DND-41 (cell line): ENCODE measurements around the gene TOMM40L.

ENCODE experiments used
- ATAC-seq: fragments of 200-7000 bp; cut with Tn5 transposase; 3 replicates; pipeline ENCODE4 v1.9.1; 2021; ENCODE audit warnings: low read depth; ENCODE audit not compliant: insufficient read depth
- DNase-seq: peaks from one replicate; pipeline ENCODE4 v3.0.0-alpha.2; 2020
- H2AFZ ChIP-seq: 2 replicates; pipeline ENCODE4 v1.6.0; 2012; ENCODE audit warnings: low read depth, low read length
- H3K27ac ChIP-seq: 2 replicates; pipeline ENCODE4 v1.5.1; 2012; ENCODE audit warnings: low read length, inconsistent platforms
- H3K27me3 ChIP-seq: fragments of 200-600 bp; sonication (generic); 2 replicates; pipeline ENCODE4 v1.6.0; 2012; ENCODE audit warnings: low read length, mild to moderate bottlenecking, inconsistent platforms; ENCODE audit not compliant: insufficient read depth, poor library complexity
- H3K36me3 ChIP-seq: 2 replicates; pipeline ENCODE4 v1.5.1; 2012; ENCODE audit warnings: low read length, inconsistent platforms; ENCODE audit not compliant: insufficient read depth
- H3K4me1 ChIP-seq: 2 replicates; pipeline ENCODE4 v1.5.1; 2012; ENCODE audit warnings: mild to moderate bottlenecking, low read length; ENCODE audit not compliant: insufficient read depth
- H3K4me2 ChIP-seq: 2 replicates; pipeline ENCODE4 v1.6.0; 2012; ENCODE audit warnings: mild to moderate bottlenecking, moderate library complexity, low read length, inconsistent platforms; ENCODE audit not compliant: insufficient read depth
- H3K4me3 ChIP-seq, 2 experiments: fragments of 200-600 bp in 1 of 2; shearing (Covaris generic) in 1 of 2; 2 replicates each; pipeline ENCODE4 v1.5.1; 2012 to 2016; ENCODE audit warnings: inconsistent platforms in 2 of 2, low read length in 2 of 2, mild to moderate bottlenecking in 2 of 2, low read depth in 1 of 2, moderate library complexity in 1 of 2
- H3K79me2 ChIP-seq: 2 replicates; pipeline ENCODE4 v1.6.0; 2012; ENCODE audit warnings: low read length, inconsistent platforms; ENCODE audit not compliant: insufficient read depth
- H3K9ac ChIP-seq: 2 replicates; pipeline ENCODE4 v1.6.0; 2012; ENCODE audit warnings: low read depth, mild to moderate bottlenecking, inconsistent platforms, low read length, moderate library complexity
- H3K9me3 ChIP-seq: 2 replicates; pipeline ENCODE4 v1.5.1; 2012; ENCODE audit warnings: low read length, moderate library complexity, mild to moderate bottlenecking, inconsistent platforms; ENCODE audit not compliant: insufficient read depth, severe bottlenecking
- H4K20me1 ChIP-seq: 2 replicates; pipeline ENCODE4 v1.6.0; 2012; ENCODE audit warnings: low read length; ENCODE audit not compliant: insufficient read depth
- CTCF ChIP-seq: IDR thresholded peaks from 2 replicates; pipeline ENCODE4 v1.5.1; 2012; ENCODE audit warnings: borderline replicate concordance, low read length, moderate library complexity, mild to moderate bottlenecking; ENCODE audit not compliant: poor library complexity, severe bottlenecking; ENCODE audit errors: extremely low read depth
- EZH2 ChIP-seq: IDR thresholded peaks from 3 replicates; pipeline ENCODE4 v1.6.1; 2012; ENCODE audit warnings: borderline replicate concordance, low read depth, mild to moderate bottlenecking, moderate library complexity, low read length, inconsistent platforms; ENCODE audit not compliant: severe bottlenecking

Gene TOMM40L

GRCh38 chr1:161185282-161185682 lies 40.6 kb upstream of the TOMM40L start:
- Histone ChIP-seq H3K27ac (peak overlapping the region; percentile 58), H3K4me1 (peaks cover 16% of the 10 kb centered on the region), H2AFZ (peak overlapping the region; percentile 16; the same call in 1 of the 2 replicates), H3K27me3 (no peaks in the 10 kb centered on the region), H3K36me3 (no peaks in the 10 kb centered on the region), H3K79me2 (no peaks in the 10 kb centered on the region), H3K9me3 (no peaks in the 10 kb centered on the region), H3K4me2 (peak overlapping the region; percentile 32; the same call in 1 of the 2 replicates), H4K20me1 (no peaks in the 10 kb centered on the region), H3K4me3 (no peak overlapping the region), H3K9ac (no peak overlapping the region)
- DNase-seq (peak; percentile 83), ATAC-seq (peak; percentile 91)
- no peak for TF ChIP-seq EZH2
- TF ChIP-seq CTCF = no peak

- H3K27ac ChIP-seq = peak overlapping the region; percentile 58
- TF ChIP-seq CTCF (no peak), EZH2 (no peak)
- peaks cover 16% of the 10 kb centered on the region for H3K4me1 ChIP-seq
- no peak overlapping the region for H3K4me3 ChIP-seq
- no peaks in the 10 kb centered on the region for H3K36me3 ChIP-seq
- no peaks in the 10 kb centered on the region for H3K79me2 ChIP-seq
- no peak for DNase-seq
- H3K27me3 ChIP-seq = no peaks in the 10 kb centered on the region
- H2AFZ ChIP-seq = peak overlapping the region; percentile 16
- H3K9me3 ChIP-seq = no peaks in the 10 kb centered on the region
- H4K20me1 ChIP-seq = no peaks in the 10 kb centered on the region
- H3K4me2 ChIP-seq = peak overlapping the region; percentile 32; the same call in 1 of the 2 replicates
- ATAC-seq = no peak
- no peak overlapping the region for H3K9ac ChIP-seq
These were observed 40.0 kb upstream of the TOMM40L start for GRCh38 chr1:161185732-161186311.

GRCh38 chr1:161187311-161187710 lies 38.5 kb upstream of the TOMM40L start:
- H2AFZ ChIP-seq = no peak overlapping the region

More at GRCh38 chr1:161187311-161187710, 38.5 kb upstream of the TOMM40L start:
- ATAC-seq (no peak), DNase-seq (no peak)
- no peaks in the 10 kb centered on the region for H3K27me3 ChIP-seq
- no peak overlapping the region for H3K4me2 ChIP-seq
- H3K4me3 ChIP-seq = no peak overlapping the region
- H3K4me1 ChIP-seq = peaks cover 16% of the 10 kb centered on the region
- H3K27ac ChIP-seq = no peak overlapping the region
- H3K79me2 ChIP-seq = no peaks in the 10 kb centered on the region
- H4K20me1 ChIP-seq = no peaks in the 10 kb centered on the region
- no peak for TF ChIP-seq EZH2
- TF ChIP-seq CTCF = no peak
- no peaks in the 10 kb centered on the region for H3K36me3 ChIP-seq
- no peaks in the 10 kb centered on the region for H3K9me3 ChIP-seq
- no peak overlapping the region for H3K9ac ChIP-seq
